Measurements from ENCODE around the gene TIMP2. TPM values are rescaled to one million over a fixed set of nuclear protein-coding genes. Genes with fewer than 3 reads are reported as not detected.

The TIMP2 gene
- total and polyA plus RNA-seq, 2 of the 8 experiments (the other 6 are each of a cell fraction or from before 2014, with no cell fraction given): 18.2 to 43.3 TPM

DNA sequence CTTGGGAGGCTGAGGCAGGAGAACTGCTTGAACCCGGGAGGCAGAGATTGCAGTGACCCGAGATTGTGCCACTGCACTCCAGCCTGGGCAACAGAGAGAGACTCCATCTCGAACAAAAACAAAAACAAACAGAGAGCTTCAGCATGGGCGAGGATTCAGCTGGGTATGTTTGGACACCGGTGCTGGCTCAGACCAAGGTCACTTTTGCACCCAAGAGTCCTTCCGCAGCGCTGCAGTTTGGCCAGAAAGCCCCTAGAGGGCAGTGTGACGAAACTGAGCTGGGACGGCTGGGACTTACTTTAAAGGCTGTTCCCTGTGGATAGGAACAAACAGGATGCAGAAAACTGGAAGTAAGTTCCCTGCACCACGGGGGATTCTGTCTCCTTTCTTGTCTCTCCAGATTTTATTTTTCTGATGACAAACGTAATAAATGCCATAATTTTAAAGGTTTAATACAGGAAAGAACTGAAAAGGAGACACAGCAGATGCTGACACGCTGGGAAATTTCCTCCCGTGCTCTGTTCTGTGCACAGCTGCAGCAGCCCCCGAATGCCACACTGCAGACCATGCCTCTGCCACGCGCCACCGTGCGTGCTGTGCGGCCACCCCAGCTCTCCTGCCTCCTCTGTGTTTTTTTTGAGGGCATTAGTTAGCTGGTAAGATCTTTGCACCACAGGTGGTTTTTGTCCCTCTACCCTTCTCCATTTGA is 59.4 kb downstream of the TIMP2 start:
- no peak overlapping the region for H3K4ac ChIP-seq (replicated peaks; ENCODE audit: insufficient read length, low read depth, low read length)
- H4K8ac ChIP-seq (ENCODE audit: extremely low read depth, insufficient read depth, low read length): peak overlapping the region; percentile 51; the same call in 1 of the 2 replicates
- no peak overlapping the region for H3K56ac ChIP-seq (replicated peaks; ENCODE audit: insufficient read length, low read depth, low read length)
- H2BK5ac ChIP-seq (ENCODE audit: low read depth, low read length): no peak overlapping the region
- no peak overlapping the region for H3K4me2 ChIP-seq (ENCODE audit: insufficient read depth in 1 of 2, low read depth in 2 of 2, low read length in 2 of 2)
- no peak overlapping the region for H3K23ac ChIP-seq (ENCODE audit: insufficient read length)
- no peak overlapping the region for H3K9ac ChIP-seq (replicated peaks in 1 of 4; ENCODE audit: extremely low read depth in 1 of 4, low read depth in 3 of 4, low read length in 3 of 4)
- no peaks in the 10 kb centered on the region for H3K23me2 ChIP-seq (ENCODE audit: low read depth, low read length)
- ChIA-PET POLR2A (ENCODE audit: partially characterized antibody) (interaction anchor here (0.6 to 1.7 kb wide), 5 partner anchors 18 to 106 kb away, joined by 3 to 5 read pairs (median 3); no protein-coding TSS in a partner anchor), CTCF (ENCODE audit: partially characterized antibody) (interaction anchor here (0.6 to 4.7 kb wide), 42 partner anchors 8 to 640 kb away, joined by 3 to 46 read pairs (median 4); no protein-coding TSS in a partner anchor)
- H2BK120ac ChIP-seq (replicated peaks; ENCODE audit: low read depth, low read length): no peak overlapping the region
- 52% methylated on average over 19 of the region's 19 CpGs; no CpG with 5 or more reads in 1 of the 2 experiments for WGBS, 2 experiments (ENCODE audit: extremely low coverage in 1 of 2, insufficient coverage in 1 of 2, insufficient read length in 1 of 2, insufficient replicate concordance in 2 of 2, low coverage in 1 of 2, low lambda C conversion rate in 2 of 2, missing lambda C conversion rate in 1 of 2)
- H2AFZ ChIP-seq (ENCODE audit: low read length): no peak overlapping the region
- no peak overlapping the region for H3K14ac ChIP-seq (ENCODE audit: insufficient read length)
- FAIRE-seq (peak; percentile 32), DNase-seq (ENCODE audit: low read depth in 1 of 2, low spot score in 2 of 2) (peak; percentile 60 to 95)
- no peak overlapping the region for H2AK5ac ChIP-seq (ENCODE audit: low read depth, low read length)
- no peak overlapping the region for H4K91ac ChIP-seq (replicated peaks; ENCODE audit: insufficient read length, low read length)
- peaks cover 0 to 6% (median 1%) of the 10 kb centered on the region in 4 experiments; a peak in 3 of 8 replicates for H3K36me3 ChIP-seq (ENCODE audit: control insufficient read depth in 2 of 4, insufficient read depth in 4 of 4, low read length in 3 of 4)
- no peak overlapping the region for H2BK12ac ChIP-seq (ENCODE audit: low read depth, low read length)
- H3K4me1 ChIP-seq (replicated peaks in 1 of 4; ENCODE audit: control insufficient read depth in 3 of 4, insufficient read depth in 4 of 4, low read length in 3 of 4): no peaks in the 10 kb centered on the region; a peak in 1 of 7 replicates
- H3K27me3 ChIP-seq (replicated peaks in 1 of 4; ENCODE audit: control insufficient read depth in 3 of 4, extremely low read depth in 1 of 4, insufficient read depth in 3 of 4, low read length in 3 of 4): no peaks in the 10 kb centered on the region
- no peak overlapping the region for H3K27ac ChIP-seq (ENCODE audit: low read depth, low read length)
- no peaks in the 10 kb centered on the region for H3K9me3 ChIP-seq (ENCODE audit: insufficient read depth in 2 of 2, low read depth in 1 of 2, low read length in 1 of 2)
- H2BK20ac ChIP-seq (ENCODE audit: low read length): no peak overlapping the region
- H4K5ac ChIP-seq (ENCODE audit: insufficient read length, low read depth, low read length): no peak overlapping the region
- H4K20me1 ChIP-seq (replicated peaks in 1 of 2; ENCODE audit: control insufficient read depth in 1 of 2, insufficient read depth in 2 of 2, low read length in 2 of 2): peaks cover 0 to 4% of the 10 kb centered on the region in 2 experiments
- H3K79me1 ChIP-seq (ENCODE audit: low read depth, low read length): no peaks in the 10 kb centered on the region
- no peaks in the 10 kb centered on the region for H3K79me2 ChIP-seq (ENCODE audit: control insufficient read depth in 1 of 2, insufficient read depth in 2 of 2, low read length in 2 of 2)
- no peak overlapping the region for H2BK15ac ChIP-seq (ENCODE audit: low read length)
- H3K4me3 ChIP-seq (ENCODE audit: extremely low read depth in 1 of 4, insufficient read depth in 2 of 4, low read depth in 3 of 4, low read length in 4 of 4): no peak overlapping the region
- no peak overlapping the region for H3K18ac ChIP-seq (ENCODE audit: extremely low read depth, low read length)
- TF ChIP-seq BCL11A (IDR thresholded peaks at IDR 0.05; ENCODE audit: low read depth in 2 of 2, low read length in 2 of 2) (no peak), JUND (IDR thresholded peaks at IDR 0.05; ENCODE audit: low read length) (peak; percentile 33; the same call in 1 of the 2 replicates), SIN3A (conservative IDR thresholded peaks at IDR 0.05 in 1 of 2, IDR thresholded peaks at IDR 0.05 in 1 of 2; ENCODE audit: low read depth in 1 of 2, low read length in 2 of 2) (peak in 1 of 2 experiments; percentile 50; a peak in 1 of 4 replicates), RAD21 (IDR thresholded peaks at IDR 0.05 in 1 of 2, conservative IDR thresholded peaks at IDR 0.05 in 1 of 2; ENCODE audit: low read depth in 2 of 2, low read length in 2 of 2) (peak; percentile 79 to 82), YY1 (IDR thresholded peaks at IDR 0.05; ENCODE audit: low read depth, low read length) (0 out of 2 replicates have a peak, but pooled peaks have one; percentile 9), BACH1 (IDR thresholded peaks at IDR 0.05; ENCODE audit: low read length) (no peak), PHF8 (conservative IDR thresholded peaks at IDR 0.05; ENCODE audit: low read depth, low read length) (no peak), GABPA (IDR thresholded peaks at IDR 0.05; ENCODE audit: borderline replicate concordance, insufficient read depth, low read length) (0 out of 2 replicates have a peak, but pooled peaks have one; percentile 73)

Measured in H1 (cell line).